ENCODE measurements around the gene GLMN. TPM values are rescaled to one million over a fixed set of nuclear protein-coding genes. Genes with fewer than 3 reads are reported as not detected.

The GLMN gene, protein sequence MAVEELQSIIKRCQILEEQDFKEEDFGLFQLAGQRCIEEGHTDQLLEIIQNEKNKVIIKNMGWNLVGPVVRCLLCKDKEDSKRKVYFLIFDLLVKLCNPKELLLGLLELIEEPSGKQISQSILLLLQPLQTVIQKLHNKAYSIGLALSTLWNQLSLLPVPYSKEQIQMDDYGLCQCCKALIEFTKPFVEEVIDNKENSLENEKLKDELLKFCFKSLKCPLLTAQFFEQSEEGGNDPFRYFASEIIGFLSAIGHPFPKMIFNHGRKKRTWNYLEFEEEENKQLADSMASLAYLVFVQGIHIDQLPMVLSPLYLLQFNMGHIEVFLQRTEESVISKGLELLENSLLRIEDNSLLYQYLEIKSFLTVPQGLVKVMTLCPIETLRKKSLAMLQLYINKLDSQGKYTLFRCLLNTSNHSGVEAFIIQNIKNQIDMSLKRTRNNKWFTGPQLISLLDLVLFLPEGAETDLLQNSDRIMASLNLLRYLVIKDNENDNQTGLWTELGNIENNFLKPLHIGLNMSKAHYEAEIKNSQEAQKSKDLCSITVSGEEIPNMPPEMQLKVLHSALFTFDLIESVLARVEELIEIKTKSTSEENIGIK
- 26.3 and 28.9 TPM in 2 replicates for total RNA-seq

GRCh38 chr1:92298573-92299476 lies at the start of gene GLMN, which contains the start of gene RPAP2:
GLMN (minus strand) TSS chr1:92298987; CDS start chr1:92297999, 988 bp downstream.
RPAP2 (plus strand) TSS chr1:92299059; CDS start chr1:92299074, 15 bp downstream.
- intact Hi-C loops (cut with micrococcal nuclease) = loop anchor here (1.0 to 10.0 kb wide), 14 partner anchors 17 to 1281 kb away; partner anchors contain the start of genes BTBD8, CDC7, RPL5 and TGFBR3

- intact Hi-C loops (cut with micrococcal nuclease) = no loop called here
These were observed 48.3 kb upstream of the GLMN start for GRCh38 chr1:92346866-92347640.

DNA sequence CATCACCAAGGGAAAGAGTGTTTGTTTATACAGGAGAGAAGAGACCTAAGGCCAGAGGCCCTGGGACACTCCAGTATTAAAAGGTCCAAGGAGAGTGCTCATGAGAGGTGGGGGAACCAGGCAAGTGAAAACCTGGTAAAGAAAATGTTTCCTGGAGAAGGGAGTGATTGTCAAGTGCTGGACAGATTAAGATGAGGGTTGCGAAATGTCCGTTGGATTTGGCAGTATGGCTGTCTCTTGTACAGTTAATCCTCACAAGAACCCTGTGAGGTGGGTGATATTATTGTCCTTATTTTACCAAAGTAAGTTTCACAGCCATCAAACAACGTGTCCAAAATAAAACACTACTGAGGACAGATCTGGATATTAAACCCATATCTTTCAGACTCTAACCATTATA lies 44.3 kb upstream of the GLMN start:
- intact Hi-C loops (cut with micrococcal nuclease) = no loop called here

DNA sequence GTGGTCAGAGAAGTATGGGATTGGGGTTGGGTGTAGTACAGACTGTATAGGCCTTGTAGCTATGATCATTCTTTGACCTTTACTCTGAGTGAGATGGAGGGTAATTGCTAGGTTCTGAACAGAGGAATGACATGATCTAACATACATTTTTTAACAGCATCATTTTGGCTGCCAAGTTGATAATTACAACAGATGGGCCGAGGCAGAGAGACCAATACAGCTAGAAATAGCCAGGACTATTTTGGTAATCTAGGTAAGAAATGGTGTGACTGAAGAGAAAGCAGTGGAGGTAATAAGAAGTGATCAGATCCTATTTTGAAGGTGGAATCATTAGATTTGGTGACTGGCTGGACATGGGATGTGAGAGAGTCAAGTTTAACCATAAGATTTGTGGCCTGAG lies 43.6 kb upstream of the GLMN start:
- intact Hi-C loops (cut with micrococcal nuclease) = no loop called here

DNA sequence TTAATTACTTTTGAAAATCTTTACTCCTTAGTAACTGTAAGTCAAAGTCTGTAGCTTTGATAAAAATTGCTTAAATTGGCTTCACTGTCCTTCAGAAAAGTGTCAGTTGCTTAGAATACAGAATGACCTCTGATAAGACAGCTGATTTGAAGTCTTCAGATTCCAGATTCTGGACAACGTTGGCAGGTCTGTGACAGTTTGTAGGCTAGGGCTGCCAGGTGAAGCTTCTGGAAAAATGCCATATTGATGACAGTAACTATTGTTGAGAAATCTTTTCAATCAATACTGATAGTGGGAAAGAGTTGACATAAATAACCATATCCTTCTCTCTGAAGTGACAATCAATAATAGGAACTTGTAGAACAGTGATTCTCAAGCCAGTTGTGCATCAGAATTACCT lies 41.4 kb upstream of the GLMN start:
- intact Hi-C loops (cut with micrococcal nuclease) = no loop called here

DNA sequence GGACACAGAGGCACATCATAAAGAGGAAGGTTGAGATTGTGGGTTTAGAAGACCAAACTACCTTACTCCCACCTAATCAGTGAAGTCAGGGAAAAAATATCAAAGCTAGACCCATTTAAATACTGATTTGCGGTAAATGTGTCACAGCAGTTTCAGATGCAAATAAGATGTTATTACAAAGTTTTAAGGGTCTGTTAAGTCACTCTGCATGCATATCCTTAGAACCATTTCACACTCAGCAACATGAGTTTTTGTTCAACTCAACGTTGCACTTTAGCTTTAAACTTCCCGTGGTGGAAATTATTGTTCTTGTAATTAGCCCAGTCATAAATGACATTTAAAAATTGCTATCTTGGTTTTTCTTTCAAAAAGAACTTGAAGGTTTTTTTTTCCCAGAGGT lies 34.9 kb upstream of the GLMN start:
- intact Hi-C loops (cut with micrococcal nuclease) = no loop called here

DNA sequence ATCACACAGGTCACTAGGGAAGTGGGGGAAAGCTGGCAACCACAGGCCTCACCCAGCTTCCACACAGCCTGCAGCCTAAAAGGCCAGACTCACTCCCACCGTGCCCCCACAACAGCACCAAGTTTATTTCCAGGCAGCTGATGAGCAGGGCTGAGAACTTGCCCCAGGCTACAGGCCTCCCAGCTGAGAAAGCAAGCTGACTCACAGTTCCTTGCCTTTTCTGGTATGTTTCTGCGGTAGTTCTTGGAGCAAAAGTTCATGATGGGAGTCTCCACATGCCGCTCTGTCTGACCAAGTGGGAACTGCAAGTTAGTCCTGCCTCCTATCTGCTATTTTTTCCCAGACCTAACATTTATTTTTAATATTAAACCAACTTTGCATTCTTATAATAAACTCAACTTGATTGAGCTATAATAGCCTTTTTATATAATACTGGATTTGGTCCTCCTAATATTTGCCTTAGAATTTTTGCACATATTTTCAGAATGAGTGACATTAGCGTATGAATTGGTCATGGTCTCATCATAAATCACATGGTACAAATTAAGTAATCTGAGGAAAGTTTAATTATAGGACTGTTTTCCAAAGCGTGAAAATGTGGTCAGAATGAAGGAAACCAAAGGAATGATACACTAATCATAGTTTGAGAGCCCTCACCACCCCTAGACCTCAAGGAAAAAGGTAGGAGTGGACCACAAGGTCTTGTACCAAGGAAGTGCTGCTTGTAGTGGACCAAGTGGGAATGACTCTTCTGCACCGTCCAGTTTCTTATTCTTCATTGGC lies 30.8 kb upstream of the GLMN start:
- intact Hi-C loops (cut with micrococcal nuclease) = no loop called here

- intact Hi-C loops (cut with micrococcal nuclease) = no loop called here
These were observed 29.0 kb upstream of the GLMN start for GRCh38 chr1:92327794-92328193.

- intact Hi-C loops (cut with micrococcal nuclease) = no loop called here
These were observed 27.9 kb upstream of the GLMN start for GRCh38 chr1:92326681-92327080.

DNA sequence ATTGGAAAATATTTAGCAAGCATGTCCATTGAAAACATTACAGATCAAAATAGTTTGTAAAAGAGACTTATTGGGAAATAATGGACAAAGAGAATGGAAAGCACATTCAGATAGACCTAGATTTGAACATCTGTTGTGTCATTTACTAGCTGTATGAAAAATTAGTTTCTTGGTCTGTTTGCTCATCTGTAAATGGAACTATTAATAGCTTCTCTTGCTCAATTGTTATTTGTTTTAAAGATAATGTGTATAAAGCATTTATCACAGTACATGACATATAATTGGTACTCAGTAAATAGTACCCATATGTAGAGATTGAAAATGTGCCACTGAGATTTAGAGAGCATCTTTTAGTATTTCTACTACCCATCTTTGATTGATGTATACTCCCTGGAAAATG lies 26.0 kb upstream of the GLMN start:
- intact Hi-C loops (cut with micrococcal nuclease) = loop anchor here (1.0 kb wide), 1 partner anchor 8 kb away; no protein-coding TSS in a partner anchor

- intact Hi-C loops (cut with micrococcal nuclease) = loop anchor here (1.0 kb wide), 2 partner anchors 7 to 151 kb away; no protein-coding TSS in a partner anchor
These were observed 25.0 kb upstream of the GLMN start for GRCh38 chr1:92323473-92324453.

DNA sequence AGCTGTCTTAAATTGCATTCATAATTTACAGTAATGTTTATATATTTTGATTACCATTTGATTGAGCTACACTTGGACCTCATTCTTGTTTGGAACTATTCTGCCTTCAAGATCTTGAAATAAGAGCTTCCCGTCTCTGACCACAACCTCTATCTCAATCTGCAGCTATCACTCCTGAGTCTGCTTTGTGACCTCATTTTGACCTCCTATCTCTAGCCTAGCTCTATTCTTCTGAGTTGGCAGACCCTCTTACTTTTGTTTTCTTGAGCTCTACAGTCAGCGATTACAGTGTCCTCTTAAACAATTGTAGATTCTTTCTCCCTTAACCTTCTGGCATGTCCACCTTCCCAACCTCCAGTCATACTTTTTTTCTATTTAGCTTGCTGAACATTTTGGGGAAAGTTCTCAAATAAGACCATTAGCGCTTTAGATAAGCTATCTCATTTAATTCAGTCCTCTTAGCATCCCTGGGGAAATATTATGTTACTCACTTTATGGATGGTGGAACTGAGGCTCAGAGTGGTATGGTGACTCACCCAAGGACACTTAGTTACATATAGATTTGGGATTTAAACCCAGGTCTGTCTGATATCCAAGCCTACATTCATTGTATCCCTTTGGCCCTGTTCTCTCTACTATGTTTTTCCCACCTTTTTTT lies 19.2 kb upstream of the GLMN start:
- intact Hi-C loops (cut with micrococcal nuclease) = loop anchor here (2.0 to 5.0 kb wide), 4 partner anchors 93 to 1297 kb away; no protein-coding TSS in a partner anchor

- intact Hi-C loops (cut with micrococcal nuclease) = loop anchor here (1.0 to 5.0 kb wide), 12 partner anchors 8 to 1295 kb away; partner anchors contain the start of genes GFI1 and RPAP2
These were observed 17.2 kb upstream of the GLMN start for GRCh38 chr1:92315766-92316599.

DNA sequence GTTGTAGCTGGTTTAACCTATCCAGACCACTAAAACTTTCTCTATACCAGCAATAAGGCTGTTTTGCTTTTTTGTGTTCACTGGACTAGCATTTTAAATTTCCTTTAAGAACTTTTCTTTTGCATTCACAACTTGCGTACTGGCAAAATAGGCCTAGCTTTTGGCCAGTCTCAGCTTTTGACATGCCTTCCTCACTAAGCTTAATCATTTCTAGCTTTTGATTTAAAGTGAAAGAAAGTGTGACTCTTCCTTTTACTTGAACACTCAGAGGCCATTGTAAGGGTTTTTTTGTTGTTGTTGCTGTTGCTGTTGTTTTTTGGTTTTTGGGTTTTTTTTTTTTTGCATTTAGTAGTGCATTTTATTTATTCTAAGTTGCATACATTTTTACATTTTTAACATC lies 15.2 kb upstream of the GLMN start:
- intact Hi-C loops (cut with micrococcal nuclease) = no loop called here

GRCh38 chr1:92310185-92310597 lies 11.4 kb upstream of the GLMN start:
- intact Hi-C loops (cut with micrococcal nuclease) = loop anchor here (1.0 kb wide), 4 partner anchors 164 to 313 kb away; partner anchors contain the start of gene GFI1

DNA sequence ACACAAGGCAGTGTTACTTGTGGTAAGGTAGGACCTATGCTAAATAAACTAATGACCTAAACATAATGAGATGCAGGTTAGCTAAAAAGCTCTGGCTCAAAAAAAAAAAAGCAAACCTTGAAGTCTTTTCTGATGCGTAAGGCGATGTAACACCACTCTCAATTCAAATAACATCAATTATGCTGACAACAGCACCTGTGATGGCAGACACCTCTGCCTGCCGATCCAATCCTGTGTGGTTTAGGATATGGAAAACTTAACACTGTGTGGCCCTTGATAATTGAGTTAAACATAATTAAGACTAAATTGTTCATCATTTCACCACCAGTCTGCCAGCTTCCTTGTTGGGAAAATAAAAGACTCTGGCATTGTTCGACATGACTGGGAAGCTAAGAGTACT lies 9.2 kb upstream of the GLMN start:
- intact Hi-C loops (cut with micrococcal nuclease) = no loop called here

- intact Hi-C loops (cut with micrococcal nuclease) = no loop called here
These were observed 7.2 kb upstream of the GLMN start for GRCh38 chr1:92306020-92306419.
